ENCODE data around the gene SLC52A1. TPM values are rescaled to one million over a fixed set of nuclear protein-coding genes. Genes with fewer than 3 reads are reported as not detected.
"Not testable (repeated sequence)": the region's sequence is repeated elsewhere in the genome, so short reads cannot be mapped to it uniquely, and the experiment has no call there.

The SLC52A1 gene
- total and polyA plus RNA-seq, 5 donors from 2014 or later, result 0.22 to 0.41 (median 0.27) TPM; not detected in 2

DNA sequence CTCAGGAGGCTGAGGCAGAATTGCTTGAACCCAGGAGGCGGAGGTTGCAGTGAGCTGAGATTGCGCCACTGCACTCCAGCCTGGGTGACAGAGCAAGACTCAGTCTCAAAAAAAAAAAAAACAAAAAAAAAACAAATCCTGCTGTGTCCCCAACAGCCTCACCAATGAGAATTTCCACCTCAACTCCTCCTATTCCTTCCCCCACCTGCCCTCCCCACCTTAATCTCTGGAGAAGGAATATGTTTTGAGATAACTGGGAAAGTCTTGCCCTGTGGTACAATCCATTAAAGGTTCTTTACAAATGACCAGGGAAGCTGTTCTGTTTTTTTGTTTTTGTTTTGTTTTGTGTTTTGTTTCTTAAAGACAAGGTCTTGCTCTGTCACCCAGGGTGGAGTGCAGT, 5.1 kb downstream of the SLC52A1 start:
- Mint-ChIP-seq H3K4me3 (peak overlapping the region in 2 of 4 donors; percentile 88 to 89), H3K27ac (peak overlapping the region in 1 of 3 donors; percentile 82), H3K4me1 (peaks cover 3 to 35% (median 17%) of the 10 kb centered on the region in 4 donors)
- not testable (repeated sequence) for H3K27me3 ChIP-seq (ENCODE audit: control insufficient read depth, insufficient read depth, low read length); H3K36me3 ChIP-seq (ENCODE audit: control insufficient read depth, insufficient read depth, low read length); H3K4me3 ChIP-seq (ENCODE audit: low read depth, low read length); ATAC-seq (ENCODE audit: low read depth in 2 of 2); H3K9me3 ChIP-seq (ENCODE audit: control insufficient read depth in 2 of 2, low read length in 2 of 2); H3K9me3 Mint-ChIP-seq; DNase-seq; H3K36me3 Mint-ChIP-seq; H3K27me3 Mint-ChIP-seq
- peaks cover 26% of the 10 kb centered on the region for H3K4me1 ChIP-seq (ENCODE audit: control insufficient read depth, insufficient read depth, low read length, poor library complexity, severe bottlenecking)
- peak overlapping the region; percentile 55 for H3K27ac ChIP-seq (ENCODE audit: insufficient read depth, low read length, poor library complexity, severe bottlenecking)

- no peak overlapping the region for H3K27ac Mint-ChIP-seq
- no peak overlapping the region for H3K4me3 Mint-ChIP-seq
Observed at GRCh38 chr17:5027916-5028315, 7.3 kb downstream of the SLC52A1 start.

GRCh38 chr17:5027299-5027698, 7.9 kb downstream of the SLC52A1 start:
- H3K27ac Mint-ChIP-seq, result no peak overlapping the region

More at GRCh38 chr17:5027916-5028315, 7.3 kb downstream of the SLC52A1 start:
- Histone ChIP-seq H3K9me3 (ENCODE audit: control insufficient read depth in 2 of 2, low read length in 2 of 2) (no peaks in the 10 kb centered on the region), H3K4me3 (ENCODE audit: low read depth, low read length) (no peak overlapping the region), H3K36me3 (ENCODE audit: control insufficient read depth, insufficient read depth, low read length) (no peaks in the 10 kb centered on the region), H3K27me3 (ENCODE audit: control insufficient read depth, insufficient read depth, low read length) (no peaks in the 10 kb centered on the region), H3K4me1 (ENCODE audit: control insufficient read depth, insufficient read depth, low read length, poor library complexity, severe bottlenecking) (peaks cover 25% of the 10 kb centered on the region), H3K27ac (ENCODE audit: insufficient read depth, low read length, poor library complexity, severe bottlenecking) (no peak overlapping the region)
- Mint-ChIP-seq H3K4me1 (peaks cover 6 to 30% (median 17%) of the 10 kb centered on the region in 4 donors), H3K27me3 (no peaks in the 10 kb centered on the region), H3K36me3 (no peaks in the 10 kb centered on the region), H3K9me3 (no peaks in the 10 kb centered on the region)
- DNase-seq (no peak), ATAC-seq (ENCODE audit: low read depth in 2 of 2) (no peak)

GRCh38 chr17:5024604-5025003, 10.6 kb downstream of the SLC52A1 start:
- no peak overlapping the region for H3K27ac Mint-ChIP-seq
- DNase-seq (no peak), ATAC-seq (ENCODE audit: low read depth in 2 of 2) (no peak)
- Histone ChIP-seq H3K9me3 (ENCODE audit: control insufficient read depth in 2 of 2, low read length in 2 of 2) (no peaks in the 10 kb centered on the region), H3K36me3 (ENCODE audit: control insufficient read depth, insufficient read depth, low read length) (peaks cover 25% of the 10 kb centered on the region), H3K4me1 (ENCODE audit: control insufficient read depth, insufficient read depth, low read length, poor library complexity, severe bottlenecking) (no peaks in the 10 kb centered on the region), H3K27me3 (ENCODE audit: control insufficient read depth, insufficient read depth, low read length) (no peaks in the 10 kb centered on the region), H3K4me3 (ENCODE audit: low read depth, low read length) (no peak overlapping the region), H3K27ac (ENCODE audit: insufficient read depth, low read length, poor library complexity, severe bottlenecking) (no peak overlapping the region)
- H3K27me3 Mint-ChIP-seq, result no peaks in the 10 kb centered on the region
- no peak overlapping the region for H3K4me3 Mint-ChIP-seq
- H3K4me1 Mint-ChIP-seq, result peaks cover 2 to 6% (median 4%) of the 10 kb centered on the region in 4 donors
- H3K36me3 Mint-ChIP-seq, result peaks cover 18% of the 10 kb centered on the region
- no peaks in the 10 kb centered on the region for H3K9me3 Mint-ChIP-seq

More at GRCh38 chr17:5027299-5027698, 7.9 kb downstream of the SLC52A1 start:
- no peaks in the 10 kb centered on the region for H3K27me3 ChIP-seq (ENCODE audit: control insufficient read depth, insufficient read depth, low read length)
- no peaks in the 10 kb centered on the region for H3K9me3 Mint-ChIP-seq
- no peaks in the 10 kb centered on the region for H3K27me3 Mint-ChIP-seq
- peaks cover 6 to 25% (median 16%) of the 10 kb centered on the region in 4 donors for H3K4me1 Mint-ChIP-seq
- H3K36me3 ChIP-seq (ENCODE audit: control insufficient read depth, insufficient read depth, low read length), result peaks cover 5% of the 10 kb centered on the region
- no peaks in the 10 kb centered on the region for H3K9me3 ChIP-seq (ENCODE audit: control insufficient read depth in 2 of 2, low read length in 2 of 2)
- H3K36me3 Mint-ChIP-seq, result peaks cover 3% of the 10 kb centered on the region
- no peak overlapping the region for H3K4me3 ChIP-seq (ENCODE audit: low read depth, low read length)
- no peak overlapping the region for H3K4me3 Mint-ChIP-seq
- ATAC-seq (ENCODE audit: low read depth in 2 of 2) (no peak), DNase-seq (no peak)
- H3K27ac ChIP-seq (ENCODE audit: insufficient read depth, low read length, poor library complexity, severe bottlenecking), result no peak overlapping the region
- peaks cover 19% of the 10 kb centered on the region for H3K4me1 ChIP-seq (ENCODE audit: control insufficient read depth, insufficient read depth, low read length, poor library complexity, severe bottlenecking)

GRCh38 chr17:5023588-5024147, 11.6 kb downstream of the SLC52A1 start:
- Mint-ChIP-seq H3K4me3 (no peak overlapping the region), H3K4me1 (peaks cover 5 to 9% (median 7%) of the 10 kb centered on the region in 4 donors), H3K9me3 (no peaks in the 10 kb centered on the region), H3K36me3 (peaks cover 26% of the 10 kb centered on the region), H3K27me3 (no peaks in the 10 kb centered on the region), H3K27ac (no peak overlapping the region)
- H3K4me1 ChIP-seq (ENCODE audit: control insufficient read depth, insufficient read depth, low read length, poor library complexity, severe bottlenecking), result no peaks in the 10 kb centered on the region
- H3K27ac ChIP-seq (ENCODE audit: insufficient read depth, low read length, poor library complexity, severe bottlenecking), result no peak overlapping the region
- ATAC-seq (ENCODE audit: low read depth in 2 of 2) (no peak), DNase-seq (no peak)
- no peaks in the 10 kb centered on the region for H3K27me3 ChIP-seq (ENCODE audit: control insufficient read depth, insufficient read depth, low read length)
- H3K36me3 ChIP-seq (ENCODE audit: control insufficient read depth, insufficient read depth, low read length), result peaks cover 25% of the 10 kb centered on the region
- H3K9me3 ChIP-seq (ENCODE audit: control insufficient read depth in 2 of 2, low read length in 2 of 2), result no peaks in the 10 kb centered on the region
- no peak overlapping the region for H3K4me3 ChIP-seq (ENCODE audit: low read depth, low read length)

DNA sequence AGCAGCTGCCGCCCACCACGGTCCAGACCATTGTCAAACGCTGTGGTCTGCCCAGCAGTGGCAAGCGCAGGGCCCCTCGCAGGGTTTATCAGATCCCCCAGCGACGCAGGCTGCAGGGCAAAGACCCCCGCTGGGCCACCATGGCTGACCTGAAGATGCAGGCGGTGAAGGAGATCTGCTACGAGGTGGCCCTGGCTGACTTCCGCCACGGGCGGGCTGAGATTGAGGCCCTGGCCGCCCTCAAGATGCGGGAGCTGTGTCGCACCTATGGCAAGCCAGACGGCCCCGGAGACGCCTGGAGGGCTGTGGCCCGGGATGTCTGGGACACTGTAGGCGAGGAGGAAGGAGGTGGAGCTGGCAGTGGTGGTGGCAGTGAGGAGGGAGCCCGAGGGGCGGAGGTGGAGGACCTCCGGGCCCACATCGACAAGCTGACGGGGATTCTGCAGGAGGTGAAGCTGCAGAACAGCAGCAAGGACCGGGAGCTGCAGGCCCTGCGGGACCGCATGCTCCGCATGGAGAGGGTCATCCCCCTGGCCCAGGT, 13.0 kb downstream of the SLC52A1 start:
- DNase-seq, result no peak
- Mint-ChIP-seq H3K4me3 (no peak overlapping the region), H3K27me3 (no peaks in the 10 kb centered on the region), H3K36me3 (peaks cover 27% of the 10 kb centered on the region), H3K9me3 (no peaks in the 10 kb centered on the region), H3K4me1 (peaks cover 0 to 10% (median 7%) of the 10 kb centered on the region in 4 donors), H3K27ac (peak overlapping the region in 1 of 3 donors; percentile 73)
- H3K4me3 ChIP-seq (ENCODE audit: low read depth, low read length), result no peak overlapping the region
- H3K36me3 ChIP-seq (ENCODE audit: control insufficient read depth, insufficient read depth, low read length), result peaks cover 25% of the 10 kb centered on the region
- H3K9me3 ChIP-seq (ENCODE audit: control insufficient read depth in 2 of 2, low read length in 2 of 2), result no peaks in the 10 kb centered on the region
- no peaks in the 10 kb centered on the region for H3K27me3 ChIP-seq (ENCODE audit: control insufficient read depth, insufficient read depth, low read length)
- H3K27ac ChIP-seq (ENCODE audit: insufficient read depth, low read length, poor library complexity, severe bottlenecking), result no peak overlapping the region
- H3K4me1 ChIP-seq (ENCODE audit: control insufficient read depth, insufficient read depth, low read length, poor library complexity, severe bottlenecking), result no peaks in the 10 kb centered on the region
- no peak for ATAC-seq (ENCODE audit: low read depth in 2 of 2)

DNA sequence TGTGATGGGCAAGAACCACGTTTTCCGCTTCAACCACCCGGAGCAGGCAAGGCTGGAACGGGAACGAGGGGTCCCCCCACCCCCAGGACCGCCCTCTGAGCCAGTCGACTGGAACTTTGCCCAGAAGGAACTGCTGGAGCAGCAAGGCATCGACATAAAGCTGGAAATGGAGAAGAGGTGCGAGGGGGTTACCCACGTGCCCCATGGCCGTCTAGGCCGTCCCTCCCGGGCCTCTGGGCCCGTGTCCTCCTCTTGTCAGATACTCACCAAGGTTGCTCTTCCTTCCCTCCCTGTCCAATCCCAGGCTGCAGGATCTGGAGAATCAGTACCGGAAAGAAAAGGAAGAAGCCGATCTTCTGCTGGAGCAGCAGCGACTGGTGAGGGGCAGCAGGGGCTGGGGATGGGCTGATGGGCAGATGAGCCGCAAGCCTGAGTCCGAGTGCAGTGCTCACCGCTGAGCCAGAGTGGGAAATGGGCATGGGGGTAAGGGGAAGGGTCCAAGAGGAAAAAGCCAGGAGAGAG, 14.7 kb downstream of the SLC52A1 start:
- no peak overlapping the region for H3K27ac ChIP-seq (ENCODE audit: insufficient read depth, low read length, poor library complexity, severe bottlenecking)
- H3K36me3 Mint-ChIP-seq, result peaks cover 30% of the 10 kb centered on the region
- DNase-seq (no peak), ATAC-seq (ENCODE audit: low read depth in 2 of 2) (no peak)
- H3K9me3 Mint-ChIP-seq, result no peaks in the 10 kb centered on the region
- H3K4me3 Mint-ChIP-seq, result no peak overlapping the region
- no peaks in the 10 kb centered on the region for H3K9me3 ChIP-seq (ENCODE audit: control insufficient read depth in 2 of 2, low read length in 2 of 2)
- no peaks in the 10 kb centered on the region for H3K27me3 ChIP-seq (ENCODE audit: control insufficient read depth, insufficient read depth, low read length)
- H3K4me1 ChIP-seq (ENCODE audit: control insufficient read depth, insufficient read depth, low read length, poor library complexity, severe bottlenecking), result no peaks in the 10 kb centered on the region
- peak overlapping the region in 1 of 3 donors; percentile 13 for H3K27ac Mint-ChIP-seq
- H3K27me3 Mint-ChIP-seq, result no peaks in the 10 kb centered on the region
- peaks cover 0 to 10% (median 8%) of the 10 kb centered on the region in 4 donors for H3K4me1 Mint-ChIP-seq
- H3K4me3 ChIP-seq (ENCODE audit: low read depth, low read length), result no peak overlapping the region
- H3K36me3 ChIP-seq (ENCODE audit: control insufficient read depth, insufficient read depth, low read length), result peaks cover 25% of the 10 kb centered on the region
